Measurements from ENCODE around the gene KLF6. TPM values are rescaled to one million over a fixed set of nuclear protein-coding genes. Genes with fewer than 3 reads are reported as not detected.
A peak's percentile ranks its signal among the peaks of the same experiment; 100 is the strongest.

The KLF6 gene
- total and polyA plus RNA-seq, 2 of the 4 experiments (the other 2 are of a cell fraction): 69.0 to 123 TPM

DNA sequence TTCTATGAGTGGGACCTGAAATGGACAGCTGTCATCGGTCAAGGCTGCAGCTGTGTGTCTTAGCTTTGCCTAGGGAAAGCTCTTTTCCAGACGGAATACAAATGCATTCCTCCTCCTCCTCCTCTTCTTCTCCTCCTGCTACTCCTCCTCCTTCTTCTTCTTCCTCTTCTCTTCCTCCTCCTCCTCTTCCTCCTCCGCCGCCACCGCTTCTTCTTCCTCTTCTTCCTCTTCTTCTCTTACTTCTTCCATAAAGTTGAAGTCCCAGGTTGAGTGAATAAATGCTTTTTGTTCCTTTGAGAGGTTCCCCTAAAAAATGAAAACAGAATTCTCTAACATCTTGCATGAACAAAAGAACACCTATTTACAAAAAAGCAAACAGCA is 28.7 kb downstream of the KLF6 start:
- Histone ChIP-seq H3K36me3 (ENCODE audit: control insufficient read depth, insufficient read depth, low read length) (no peaks in the 10 kb centered on the region), H3K4me1 (ENCODE audit: control insufficient read depth, insufficient read depth, low read length) (peaks cover 6% of the 10 kb centered on the region), H3K23ac (ENCODE audit: low read depth, low read length) (no peak overlapping the region), H4K20me1 (ENCODE audit: insufficient read depth, low read length) (no peaks in the 10 kb centered on the region), H3K27me3 (ENCODE audit: control insufficient read depth, insufficient read depth, low read length) (no peaks in the 10 kb centered on the region), H2BK15ac (ENCODE audit: low read depth, low read length) (0 out of 3 replicates have a peak overlapping the region, but pooled peaks have one; percentile 16), H2BK120ac (ENCODE audit: low read depth, low read length) (no peak overlapping the region), H2BK5ac (ENCODE audit: low read depth, low read length, poor library complexity, severe bottlenecking) (no peak overlapping the region), H4K8ac (ENCODE audit: low read depth in 2 of 2, low read length in 2 of 2) (no peak overlapping the region), H3K4ac (ENCODE audit: low read depth, low read length) (no peak overlapping the region), H3K27ac (ENCODE audit: insufficient read depth, low read length) (no peak overlapping the region), H2BK20ac (ENCODE audit: low read depth, low read length) (no peak overlapping the region), H2AK5ac (ENCODE audit: low read depth, low read length) (peak overlapping the region; percentile 57; the same call in 1 of the 2 replicates), H3K4me3 (ENCODE audit: insufficient read depth, low read depth, low read length) (no peak overlapping the region), H3K9ac (ENCODE audit: low read depth, low read length) (no peak overlapping the region), H4K91ac (ENCODE audit: insufficient read depth, low read depth, low read length) (no peak overlapping the region), H3K56ac (ENCODE audit: extremely low read depth, insufficient read depth, low read length) (no peak overlapping the region), H4K5ac (ENCODE audit: low read depth, low read length) (no peak overlapping the region), H2AK9ac (replicated peaks; ENCODE audit: low read depth, low read length, poor library complexity) (no peak overlapping the region), H3K9me3 (ENCODE audit: control insufficient read depth, insufficient read depth, low read length) (no peaks in the 10 kb centered on the region), H3K18ac (ENCODE audit: low read depth, low read length) (no peak overlapping the region), H3K79me1 (ENCODE audit: low read depth in 1 of 2, low read length in 2 of 2) (no peaks in the 10 kb centered on the region), H2AFZ (replicated peaks; ENCODE audit: low read length, poor library complexity) (no peak overlapping the region), H3K4me2 (ENCODE audit: low read depth, low read length) (no peak overlapping the region), H3K14ac (replicated peaks; ENCODE audit: low read depth, low read length) (no peak overlapping the region), H3K9me1 (ENCODE audit: insufficient read depth, low read length) (peaks cover 16% of the 10 kb centered on the region)
- ChIA-PET CTCF (no interaction called here), POLR2A (ENCODE audit: unreplicated experiment) (no interaction called here)
- no peak for DNase-seq
- TF ChIP-seq NFE2L2 (IDR thresholded peaks at IDR 0.05; ENCODE audit: low read depth, low read length) (no peak), USF2 (IDR thresholded peaks at IDR 0.05; ENCODE audit: low read depth, low read length) (no peak), MXI1 (IDR thresholded peaks at IDR 0.05; ENCODE audit: borderline replicate concordance, low read depth, low read length) (no peak), MAFK (IDR thresholded peaks at IDR 0.05; ENCODE audit: low read depth, low read length) (no peak), FOS (IDR thresholded peaks at IDR 0.05; ENCODE audit: low read depth, low read length) (no peak), RCOR1 (IDR thresholded peaks at IDR 0.05; ENCODE audit: insufficient replicate concordance, low read length) (no peak), MAZ (IDR thresholded peaks at IDR 0.05; ENCODE audit: borderline replicate concordance, low read depth, low read length) (no peak), RAD21 (IDR thresholded peaks at IDR 0.05; ENCODE audit: low read length) (no peak), BHLHE40 (IDR thresholded peaks at IDR 0.05; ENCODE audit: low read depth, low read length) (no peak)
- TF ChIP-seq, protein P1, sequence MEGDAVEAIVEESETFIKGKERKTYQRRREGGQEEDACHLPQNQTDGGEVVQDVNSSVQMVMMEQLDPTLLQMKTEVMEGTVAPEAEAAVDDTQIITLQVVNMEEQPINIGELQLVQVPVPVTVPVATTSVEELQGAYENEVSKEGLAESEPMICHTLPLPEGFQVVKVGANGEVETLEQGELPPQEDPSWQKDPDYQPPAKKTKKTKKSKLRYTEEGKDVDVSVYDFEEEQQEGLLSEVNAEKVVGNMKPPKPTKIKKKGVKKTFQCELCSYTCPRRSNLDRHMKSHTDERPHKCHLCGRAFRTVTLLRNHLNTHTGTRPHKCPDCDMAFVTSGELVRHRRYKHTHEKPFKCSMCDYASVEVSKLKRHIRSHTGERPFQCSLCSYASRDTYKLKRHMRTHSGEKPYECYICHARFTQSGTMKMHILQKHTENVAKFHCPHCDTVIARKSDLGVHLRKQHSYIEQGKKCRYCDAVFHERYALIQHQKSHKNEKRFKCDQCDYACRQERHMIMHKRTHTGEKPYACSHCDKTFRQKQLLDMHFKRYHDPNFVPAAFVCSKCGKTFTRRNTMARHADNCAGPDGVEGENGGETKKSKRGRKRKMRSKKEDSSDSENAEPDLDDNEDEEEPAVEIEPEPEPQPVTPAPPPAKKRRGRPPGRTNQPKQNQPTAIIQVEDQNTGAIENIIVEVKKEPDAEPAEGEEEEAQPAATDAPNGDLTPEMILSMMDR (conservative IDR thresholded peaks at IDR 0.05; ENCODE audit: low read depth, low read length): no peak
- intact Hi-C loops (cut with micrococcal nuclease) (no loop called here), in situ Hi-C loops (cut with MboI; ENCODE audit: low sequenced_read_pairs) (no loop called here), dilution Hi-C loops (cut with HindIII; ENCODE audit: low sequenced_read_pairs, unreplicated experiment) (no loop called here)
- ATAC-seq (ENCODE audit: low read depth): no peak
- BruUV-seq (replicated peaks): no TSS peak
- 80 to 100% methylated on average over 1 of the region's 5 CpGs for WGBS, 2 experiments (ENCODE audit: extremely low coverage in 2 of 2, insufficient read length in 1 of 2)
